HG03066 (cell line): ENCODE results near the gene NUDT3.

Experiments
- ATAC-seq: cut with Tn5 transposase; IDR thresholded peaks from one replicate; pipeline ENCODE4 v1.9.1; 2021; ENCODE audit warnings: low read depth; ENCODE audit not compliant: unreplicated experiment

NUDT3 gene

DNA sequence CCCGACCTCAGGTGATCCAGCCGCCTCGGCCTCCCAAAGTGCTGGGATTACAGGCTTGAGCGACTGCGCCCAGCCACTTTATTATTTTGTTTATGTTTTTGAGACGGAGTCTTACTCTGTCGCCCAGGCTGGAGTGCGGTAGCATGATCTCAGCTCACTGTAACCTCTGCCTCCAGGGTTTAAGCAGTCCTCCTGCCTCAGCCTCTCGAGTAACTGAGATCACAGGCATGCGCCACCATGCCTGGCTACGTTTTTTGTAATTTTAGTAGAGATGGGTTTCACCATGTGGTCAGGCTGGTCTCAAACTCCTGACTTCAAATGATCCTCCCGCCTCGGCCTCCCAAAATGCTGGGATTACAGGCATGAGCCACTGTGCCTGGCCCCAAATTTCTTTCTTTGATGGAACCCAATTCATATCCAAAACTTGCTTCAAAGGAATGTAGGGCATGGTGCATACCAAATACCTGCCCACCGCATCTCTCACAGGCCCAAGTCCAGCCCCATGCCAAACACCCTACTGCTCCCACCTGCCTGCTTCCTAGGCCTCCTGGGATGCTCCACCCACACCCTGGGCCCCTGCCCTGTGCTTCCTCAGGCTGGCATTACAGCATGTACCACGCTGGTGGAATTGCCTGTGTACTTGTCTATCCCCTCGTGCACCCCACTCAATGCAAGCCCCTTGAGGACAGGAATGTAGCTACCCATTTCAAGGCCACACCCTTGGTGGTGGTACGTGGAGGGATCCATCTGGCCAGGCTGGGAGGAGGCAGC, 160.7 kb downstream of the NUDT3 start:
- no peak for ATAC-seq

DNA sequence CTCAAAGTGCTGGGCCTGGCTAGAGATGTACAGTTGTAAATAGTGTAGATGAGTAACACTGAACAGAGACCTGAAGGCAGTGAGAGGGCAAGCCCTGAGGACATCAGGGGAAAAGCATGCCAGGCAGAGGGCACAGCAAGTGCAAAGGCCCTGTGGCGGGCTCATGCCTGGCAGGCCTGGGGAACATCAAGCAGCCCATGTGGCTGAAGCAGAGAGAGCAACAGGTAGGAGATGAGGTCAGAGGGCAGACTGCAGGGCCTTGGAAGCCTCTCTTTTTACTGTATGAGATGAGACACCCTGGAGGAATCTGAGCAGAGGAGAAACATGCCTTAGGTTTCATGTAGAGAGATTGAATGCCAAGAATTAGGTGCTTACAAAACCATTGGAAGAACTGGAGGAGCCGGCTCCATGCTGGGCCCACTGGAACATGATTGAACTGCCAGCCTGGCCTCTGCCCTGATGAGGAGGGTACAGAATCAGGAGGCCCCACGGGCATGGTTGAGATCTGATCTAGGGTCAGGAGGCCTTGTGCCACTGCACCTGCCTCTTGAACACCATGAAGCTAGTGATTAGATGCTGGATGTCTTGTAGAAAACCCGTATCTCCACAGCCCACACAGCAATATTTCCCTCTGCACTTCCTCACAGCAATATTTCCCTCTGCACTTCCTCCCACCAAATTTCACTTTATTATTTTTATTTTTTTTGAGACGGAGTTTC, 161.7 kb downstream of the NUDT3 start:
- no peak for ATAC-seq

- ATAC-seq = no peak
Measured at GRCh38 chr6:34229877-34230276, 162.6 kb downstream of the NUDT3 start.
